ENCODE results near the gene PCSK5. TPM values are rescaled to one million over a fixed set of nuclear protein-coding genes. Genes with fewer than 3 reads are reported as not detected.

Gene PCSK5
- total and polyA plus RNA-seq, 2 of the 8 experiments (the other 6 are each of a cell fraction or from before 2014, with no cell fraction given) = 5.5 to 10.7 TPM

DNA sequence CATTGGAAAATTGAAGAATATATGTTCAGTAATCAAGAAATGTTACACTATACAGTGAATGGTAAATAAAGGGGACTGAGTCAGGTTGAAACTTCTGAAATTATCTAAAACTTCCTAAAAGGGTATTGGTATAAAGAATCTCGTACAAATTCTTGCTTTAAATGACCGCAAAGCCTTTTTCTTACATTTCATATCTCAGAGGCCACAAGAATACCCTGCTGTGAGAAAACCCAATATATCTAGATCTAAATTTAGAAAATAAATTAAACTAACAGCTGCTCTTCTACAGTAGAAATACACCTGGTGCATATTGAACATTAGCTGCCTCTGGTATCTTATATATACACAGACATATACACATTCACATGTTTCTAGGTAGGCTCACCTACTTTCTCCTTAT lies 221.7 kb downstream of the PCSK5 start (continued):
- TF ChIP-seq, protein P1, sequence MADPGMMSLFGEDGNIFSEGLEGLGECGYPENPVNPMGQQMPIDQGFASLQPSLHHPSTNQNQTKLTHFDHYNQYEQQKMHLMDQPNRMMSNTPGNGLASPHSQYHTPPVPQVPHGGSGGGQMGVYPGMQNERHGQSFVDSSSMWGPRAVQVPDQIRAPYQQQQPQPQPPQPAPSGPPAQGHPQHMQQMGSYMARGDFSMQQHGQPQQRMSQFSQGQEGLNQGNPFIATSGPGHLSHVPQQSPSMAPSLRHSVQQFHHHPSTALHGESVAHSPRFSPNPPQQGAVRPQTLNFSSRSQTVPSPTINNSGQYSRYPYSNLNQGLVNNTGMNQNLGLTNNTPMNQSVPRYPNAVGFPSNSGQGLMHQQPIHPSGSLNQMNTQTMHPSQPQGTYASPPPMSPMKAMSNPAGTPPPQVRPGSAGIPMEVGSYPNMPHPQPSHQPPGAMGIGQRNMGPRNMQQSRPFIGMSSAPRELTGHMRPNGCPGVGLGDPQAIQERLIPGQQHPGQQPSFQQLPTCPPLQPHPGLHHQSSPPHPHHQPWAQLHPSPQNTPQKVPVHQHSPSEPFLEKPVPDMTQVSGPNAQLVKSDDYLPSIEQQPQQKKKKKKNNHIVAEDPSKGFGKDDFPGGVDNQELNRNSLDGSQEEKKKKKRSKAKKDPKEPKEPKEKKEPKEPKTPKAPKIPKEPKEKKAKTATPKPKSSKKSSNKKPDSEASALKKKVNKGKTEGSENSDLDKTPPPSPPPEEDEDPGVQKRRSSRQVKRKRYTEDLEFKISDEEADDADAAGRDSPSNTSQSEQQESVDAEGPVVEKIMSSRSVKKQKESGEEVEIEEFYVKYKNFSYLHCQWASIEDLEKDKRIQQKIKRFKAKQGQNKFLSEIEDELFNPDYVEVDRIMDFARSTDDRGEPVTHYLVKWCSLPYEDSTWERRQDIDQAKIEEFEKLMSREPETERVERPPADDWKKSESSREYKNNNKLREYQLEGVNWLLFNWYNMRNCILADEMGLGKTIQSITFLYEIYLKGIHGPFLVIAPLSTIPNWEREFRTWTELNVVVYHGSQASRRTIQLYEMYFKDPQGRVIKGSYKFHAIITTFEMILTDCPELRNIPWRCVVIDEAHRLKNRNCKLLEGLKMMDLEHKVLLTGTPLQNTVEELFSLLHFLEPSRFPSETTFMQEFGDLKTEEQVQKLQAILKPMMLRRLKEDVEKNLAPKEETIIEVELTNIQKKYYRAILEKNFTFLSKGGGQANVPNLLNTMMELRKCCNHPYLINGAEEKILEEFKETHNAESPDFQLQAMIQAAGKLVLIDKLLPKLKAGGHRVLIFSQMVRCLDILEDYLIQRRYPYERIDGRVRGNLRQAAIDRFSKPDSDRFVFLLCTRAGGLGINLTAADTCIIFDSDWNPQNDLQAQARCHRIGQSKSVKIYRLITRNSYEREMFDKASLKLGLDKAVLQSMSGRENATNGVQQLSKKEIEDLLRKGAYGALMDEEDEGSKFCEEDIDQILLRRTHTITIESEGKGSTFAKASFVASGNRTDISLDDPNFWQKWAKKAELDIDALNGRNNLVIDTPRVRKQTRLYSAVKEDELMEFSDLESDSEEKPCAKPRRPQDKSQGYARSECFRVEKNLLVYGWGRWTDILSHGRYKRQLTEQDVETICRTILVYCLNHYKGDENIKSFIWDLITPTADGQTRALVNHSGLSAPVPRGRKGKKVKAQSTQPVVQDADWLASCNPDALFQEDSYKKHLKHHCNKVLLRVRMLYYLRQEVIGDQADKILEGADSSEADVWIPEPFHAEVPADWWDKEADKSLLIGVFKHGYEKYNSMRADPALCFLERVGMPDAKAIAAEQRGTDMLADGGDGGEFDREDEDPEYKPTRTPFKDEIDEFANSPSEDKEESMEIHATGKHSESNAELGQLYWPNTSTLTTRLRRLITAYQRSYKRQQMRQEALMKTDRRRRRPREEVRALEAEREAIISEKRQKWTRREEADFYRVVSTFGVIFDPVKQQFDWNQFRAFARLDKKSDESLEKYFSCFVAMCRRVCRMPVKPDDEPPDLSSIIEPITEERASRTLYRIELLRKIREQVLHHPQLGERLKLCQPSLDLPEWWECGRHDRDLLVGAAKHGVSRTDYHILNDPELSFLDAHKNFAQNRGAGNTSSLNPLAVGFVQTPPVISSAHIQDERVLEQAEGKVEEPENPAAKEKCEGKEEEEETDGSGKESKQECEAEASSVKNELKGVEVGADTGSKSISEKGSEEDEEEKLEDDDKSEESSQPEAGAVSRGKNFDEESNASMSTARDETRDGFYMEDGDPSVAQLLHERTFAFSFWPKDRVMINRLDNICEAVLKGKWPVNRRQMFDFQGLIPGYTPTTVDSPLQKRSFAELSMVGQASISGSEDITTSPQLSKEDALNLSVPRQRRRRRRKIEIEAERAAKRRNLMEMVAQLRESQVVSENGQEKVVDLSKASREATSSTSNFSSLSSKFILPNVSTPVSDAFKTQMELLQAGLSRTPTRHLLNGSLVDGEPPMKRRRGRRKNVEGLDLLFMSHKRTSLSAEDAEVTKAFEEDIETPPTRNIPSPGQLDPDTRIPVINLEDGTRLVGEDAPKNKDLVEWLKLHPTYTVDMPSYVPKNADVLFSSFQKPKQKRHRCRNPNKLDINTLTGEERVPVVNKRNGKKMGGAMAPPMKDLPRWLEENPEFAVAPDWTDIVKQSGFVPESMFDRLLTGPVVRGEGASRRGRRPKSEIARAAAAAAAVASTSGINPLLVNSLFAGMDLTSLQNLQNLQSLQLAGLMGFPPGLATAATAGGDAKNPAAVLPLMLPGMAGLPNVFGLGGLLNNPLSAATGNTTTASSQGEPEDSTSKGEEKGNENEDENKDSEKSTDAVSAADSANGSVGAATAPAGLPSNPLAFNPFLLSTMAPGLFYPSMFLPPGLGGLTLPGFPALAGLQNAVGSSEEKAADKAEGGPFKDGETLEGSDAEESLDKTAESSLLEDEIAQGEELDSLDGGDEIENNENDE (IDR thresholded peaks at IDR 0.05; ENCODE audit: insufficient replicate concordance, low read length) = no peak
